ENCODE data around the gene ZNF396.

The ZNF396 gene

DNA sequence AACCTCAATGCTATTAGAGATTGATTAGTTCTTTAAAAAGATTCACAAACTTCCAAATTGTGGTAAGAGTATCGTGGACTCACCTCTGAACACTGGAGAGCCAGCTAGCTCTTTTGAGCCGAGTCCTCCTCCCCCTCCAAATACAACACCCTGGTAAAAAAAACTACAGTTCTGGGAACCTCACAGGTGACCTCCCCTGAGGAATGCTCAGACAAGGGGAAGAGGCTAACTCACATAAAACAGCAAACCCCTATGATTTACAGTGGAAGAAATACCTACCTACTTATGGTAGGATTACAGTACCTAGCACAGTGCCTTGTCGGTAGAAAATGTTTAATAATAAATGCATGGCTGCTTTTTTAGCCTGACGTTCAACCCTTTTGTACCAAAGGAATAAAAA lies 41.3 kb downstream of the ZNF396 start:
- TF ChIP-seq, protein P1, sequence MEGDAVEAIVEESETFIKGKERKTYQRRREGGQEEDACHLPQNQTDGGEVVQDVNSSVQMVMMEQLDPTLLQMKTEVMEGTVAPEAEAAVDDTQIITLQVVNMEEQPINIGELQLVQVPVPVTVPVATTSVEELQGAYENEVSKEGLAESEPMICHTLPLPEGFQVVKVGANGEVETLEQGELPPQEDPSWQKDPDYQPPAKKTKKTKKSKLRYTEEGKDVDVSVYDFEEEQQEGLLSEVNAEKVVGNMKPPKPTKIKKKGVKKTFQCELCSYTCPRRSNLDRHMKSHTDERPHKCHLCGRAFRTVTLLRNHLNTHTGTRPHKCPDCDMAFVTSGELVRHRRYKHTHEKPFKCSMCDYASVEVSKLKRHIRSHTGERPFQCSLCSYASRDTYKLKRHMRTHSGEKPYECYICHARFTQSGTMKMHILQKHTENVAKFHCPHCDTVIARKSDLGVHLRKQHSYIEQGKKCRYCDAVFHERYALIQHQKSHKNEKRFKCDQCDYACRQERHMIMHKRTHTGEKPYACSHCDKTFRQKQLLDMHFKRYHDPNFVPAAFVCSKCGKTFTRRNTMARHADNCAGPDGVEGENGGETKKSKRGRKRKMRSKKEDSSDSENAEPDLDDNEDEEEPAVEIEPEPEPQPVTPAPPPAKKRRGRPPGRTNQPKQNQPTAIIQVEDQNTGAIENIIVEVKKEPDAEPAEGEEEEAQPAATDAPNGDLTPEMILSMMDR (IDR thresholded peaks at IDR 0.05; ENCODE audit: low read depth, low read length): no peak

DNA sequence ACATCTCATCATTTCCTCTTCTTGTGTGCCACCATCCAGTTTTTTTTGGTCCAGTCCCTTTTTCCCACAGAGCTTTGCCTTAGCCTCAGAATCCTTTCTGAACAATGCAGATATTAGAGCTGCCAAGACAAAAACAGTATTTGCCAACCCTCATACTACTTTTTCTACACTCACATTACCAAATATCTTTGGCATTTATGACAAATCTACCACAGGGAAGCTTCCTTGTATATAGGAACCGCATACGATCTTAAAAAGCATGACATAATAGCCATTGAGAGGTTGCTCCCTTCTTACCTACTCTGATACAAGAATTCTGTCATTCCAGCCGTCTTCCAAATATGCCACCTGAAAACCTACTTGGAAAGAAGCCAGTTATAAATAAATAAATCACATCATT lies 42.3 kb downstream of the ZNF396 start:
- TF ChIP-seq, protein P1 (IDR thresholded peaks at IDR 0.05; ENCODE audit: low read depth, low read length): no peak

More for the DNA sequence above, 41.3 kb downstream of the ZNF396 start:
- no peak overlapping the region for H3K4me3 ChIP-seq (ENCODE audit: low read depth, low read length)
- in situ Hi-C loops (cut with HindIII; ENCODE audit: low sequenced_read_pairs): no loop called here
- no peak for DNase-seq (ENCODE audit: low read depth, low spot score)

DNA sequence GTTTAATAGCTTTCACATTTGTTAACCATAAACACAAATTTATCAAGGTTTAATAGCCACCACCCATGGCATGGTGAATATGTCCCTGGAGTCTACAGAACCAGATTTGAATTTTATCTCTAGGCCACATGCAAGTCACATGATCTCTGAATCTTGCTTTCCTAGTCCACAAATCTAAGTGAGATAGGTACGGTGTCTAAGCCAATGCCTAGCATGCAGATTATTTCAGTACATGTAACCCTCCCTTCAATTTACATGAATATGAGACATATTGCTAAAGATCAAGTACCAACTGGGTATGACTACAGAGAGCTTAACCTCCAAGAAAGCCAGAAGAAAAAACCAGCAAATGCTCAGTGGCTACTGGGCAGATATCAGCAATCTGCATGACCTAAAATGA lies 42.9 kb downstream of the ZNF396 start:
- TF ChIP-seq, protein P1 (IDR thresholded peaks at IDR 0.05; ENCODE audit: low read depth, low read length): no peak
- DNase-seq (ENCODE audit: low read depth, low spot score): no peak
- no peak overlapping the region for H3K4me3 ChIP-seq (ENCODE audit: low read depth, low read length)
- in situ Hi-C loops (cut with HindIII; ENCODE audit: low sequenced_read_pairs): no loop called here

More for the DNA sequence above, 42.3 kb downstream of the ZNF396 start:
- no peak overlapping the region for H3K4me3 ChIP-seq (ENCODE audit: low read depth, low read length)
- in situ Hi-C loops (cut with HindIII; ENCODE audit: low sequenced_read_pairs): no loop called here
- peak; percentile 26 for DNase-seq (ENCODE audit: low read depth, low spot score)

DNA sequence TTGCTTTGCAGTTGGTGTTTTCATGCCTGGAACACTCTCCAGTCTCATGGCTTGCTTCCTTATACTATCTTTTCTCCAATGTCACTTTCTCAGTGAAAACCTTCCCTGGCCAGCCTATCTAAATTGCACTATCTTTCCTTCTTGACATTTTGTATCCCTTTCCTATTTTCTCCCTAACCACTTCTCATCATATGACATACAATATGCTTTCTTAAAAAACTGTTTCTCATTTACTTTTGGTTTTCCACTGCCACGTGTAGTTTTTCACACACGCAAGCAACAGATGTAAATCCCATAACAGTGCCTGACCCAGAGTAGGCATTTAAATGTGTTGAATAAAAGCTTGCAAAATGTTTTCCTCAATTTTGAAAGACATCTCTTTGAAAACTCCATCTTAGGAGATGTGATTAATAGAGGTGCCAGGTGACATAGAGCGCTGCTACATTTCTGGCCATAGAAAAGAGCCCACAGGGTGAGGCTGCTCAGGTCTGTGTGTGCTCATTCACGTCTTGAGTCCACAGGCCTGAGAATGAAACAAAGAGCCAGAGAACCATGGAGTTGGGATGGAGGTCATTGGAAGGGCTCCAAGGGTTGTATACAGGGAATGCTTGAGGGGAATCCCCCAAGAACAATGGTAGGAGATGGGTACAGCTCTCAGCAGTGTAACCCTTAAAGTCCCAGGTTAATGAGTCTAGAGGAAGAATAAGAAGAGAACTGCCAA lies 45.6 kb downstream of the ZNF396 start:
- in situ Hi-C loops (cut with HindIII; ENCODE audit: low sequenced_read_pairs): no loop called here
- TF ChIP-seq, protein P1 (IDR thresholded peaks at IDR 0.05; ENCODE audit: low read depth, low read length): no peak
- H3K4me3 ChIP-seq (ENCODE audit: low read depth, low read length): no peak overlapping the region
- no peak for DNase-seq (ENCODE audit: low read depth, low spot score)

DNA sequence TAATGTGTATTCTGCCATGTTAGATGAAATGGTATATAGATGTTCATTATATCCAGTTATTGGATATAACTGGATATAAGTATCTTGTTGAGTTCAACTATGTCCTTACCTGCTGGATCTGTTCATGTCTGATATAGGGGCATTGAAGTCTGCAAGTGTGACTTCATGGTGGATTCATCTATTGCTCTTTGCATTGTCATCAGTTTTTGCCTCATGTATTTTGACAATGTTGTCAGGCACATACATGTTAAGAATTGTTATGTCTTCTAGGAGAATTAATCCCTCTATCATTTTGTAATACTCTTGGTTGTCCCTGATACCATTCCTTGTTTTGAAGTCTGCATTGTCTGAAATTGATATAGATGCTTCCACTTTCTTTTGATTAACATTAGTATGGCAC lies 48.3 kb downstream of the ZNF396 start:
- in situ Hi-C loops (cut with HindIII; ENCODE audit: low sequenced_read_pairs): no loop called here
- TF ChIP-seq, protein P1 (IDR thresholded peaks at IDR 0.05; ENCODE audit: low read depth, low read length): no peak
- H3K4me3 ChIP-seq (ENCODE audit: low read depth, low read length): no peak overlapping the region
- DNase-seq (ENCODE audit: low read depth, low spot score): no peak

DNA sequence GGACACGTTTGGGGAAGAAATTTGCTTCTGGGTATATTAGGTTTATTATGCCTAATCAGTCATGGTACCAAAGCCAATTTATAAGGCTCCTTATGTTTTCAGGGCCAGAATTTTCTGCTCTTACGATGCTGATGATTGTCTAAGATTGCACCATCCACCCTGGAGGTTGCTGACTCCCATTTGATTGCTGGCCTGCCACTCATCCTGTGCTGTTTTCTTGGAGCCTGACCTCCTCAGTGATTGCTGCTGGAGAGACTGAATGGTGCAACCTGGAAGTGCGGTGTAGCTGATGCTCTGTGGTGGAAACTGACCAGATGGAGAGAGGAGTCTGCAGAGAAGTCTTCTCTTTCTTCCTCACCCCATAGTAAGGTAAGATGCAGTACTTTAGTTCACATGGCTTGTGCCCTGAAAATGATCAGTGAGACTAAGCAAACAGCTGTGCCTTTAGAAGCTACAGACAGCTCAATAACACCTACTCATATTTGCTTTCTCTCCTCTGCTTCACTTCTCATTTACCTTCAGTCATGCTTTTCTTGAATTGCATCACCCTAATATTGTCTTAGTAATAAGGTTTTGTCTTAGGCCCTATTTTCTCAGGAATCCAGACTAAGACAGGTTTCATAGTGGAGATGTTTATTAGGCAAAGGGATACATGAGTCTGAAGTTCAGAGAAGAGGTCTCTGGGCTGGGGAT lies 50.3 kb downstream of the ZNF396 start:
- no peak overlapping the region for H3K4me3 ChIP-seq (ENCODE audit: low read depth, low read length)
- in situ Hi-C loops (cut with HindIII; ENCODE audit: low sequenced_read_pairs): no loop called here
- TF ChIP-seq, protein P1 (IDR thresholded peaks at IDR 0.05; ENCODE audit: low read depth, low read length): no peak
- DNase-seq (ENCODE audit: low read depth, low spot score): no peak

Measured in astrocyte of the spinal cord (primary cell).